Epithelial cell of esophagus (primary cell): ENCODE data around the gene OLAH.
A peak's percentile ranks its signal among the peaks of the same experiment; 100 is the strongest.

Experiments
- DNase-seq: peaks from one replicate; pipeline ENCODE4 v3.0.0; 2010; ENCODE audit warnings: low read depth
- H3K4me3 ChIP-seq: 2 replicates; pipeline ENCODE4 v1.5.1; 2011; ENCODE audit warnings: mild to moderate bottlenecking, low read length, control low read depth
- CTCF ChIP-seq: IDR thresholded peaks from 2 replicates; pipeline ENCODE4 v1.5.1; 2011; ENCODE audit warnings: low read depth, mild to moderate bottlenecking, low read length, control low read depth, inconsistent platforms; ENCODE audit not compliant: insufficient read depth; ENCODE audit errors: missing control alignments

The OLAH gene

GRCh38 chr10:15035385-15036301 lies 8.1 kb upstream of the OLAH start:
- no peak overlapping the region for H3K4me3 ChIP-seq
- DNase-seq, result no peak
- TF ChIP-seq CTCF, result no peak

GRCh38 chr10:15037691-15038090 lies 6.1 kb upstream of the OLAH start:
- no peak for TF ChIP-seq CTCF
- no peak overlapping the region for H3K4me3 ChIP-seq
- DNase-seq, result no peak

- no peak for DNase-seq
- no peak for TF ChIP-seq CTCF
- no peak overlapping the region for H3K4me3 ChIP-seq
Observed at GRCh38 chr10:15038416-15038815, 5.3 kb upstream of the OLAH start.

- H3K4me3 ChIP-seq, result no peak overlapping the region
- DNase-seq, result peak; percentile 46
- TF ChIP-seq CTCF, result no peak
Observed at GRCh38 chr10:15045380-15045779, 1.6 kb downstream of the OLAH start.

- no peak for DNase-seq
- H3K4me3 ChIP-seq, result no peak overlapping the region
Observed at GRCh38 chr10:15046626-15047025, 2.9 kb downstream of the OLAH start.

GRCh38 chr10:15049533-15049932 lies 5.8 kb downstream of the OLAH start:
- no peak overlapping the region for H3K4me3 ChIP-seq

More at GRCh38 chr10:15046626-15047025, 2.9 kb downstream of the OLAH start:
- no peak for TF ChIP-seq CTCF

More at GRCh38 chr10:15049533-15049932, 5.8 kb downstream of the OLAH start:
- no peak for DNase-seq
- no peak for TF ChIP-seq CTCF
